Measurements from ENCODE around the gene TFPI. TPM values are rescaled to one million over a fixed set of nuclear protein-coding genes. Genes with fewer than 3 reads are reported as not detected.
"Not testable (repeated sequence)": the region's sequence is repeated elsewhere in the genome, so short reads cannot be mapped to it uniquely, and the experiment has no call there.

Gene TFPI
- total and polyA plus RNA-seq, 3 donors from 2014 or later: 10.5 to 13.5 (median 10.5) TPM

DNA sequence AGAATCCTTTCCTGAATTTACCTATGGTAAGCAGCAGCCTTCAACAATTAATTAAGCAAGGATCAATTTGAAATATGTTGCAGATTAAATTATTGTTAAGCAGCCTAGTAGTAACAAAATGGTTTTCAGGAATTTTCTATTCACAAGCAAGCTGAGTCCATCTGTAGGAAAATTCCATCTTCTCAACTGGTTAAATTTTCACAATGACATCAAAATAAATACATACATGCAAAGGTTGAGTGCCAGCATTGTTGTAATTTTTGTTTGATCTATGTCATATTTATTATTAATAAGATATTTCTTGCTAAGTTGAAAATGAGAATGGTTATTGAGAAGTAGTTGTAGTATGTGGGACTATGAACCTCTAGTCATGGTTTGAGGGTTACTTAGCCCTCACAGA is 15.3 kb upstream of the TFPI start:
- intact Hi-C loops (cut with DNase I; ENCODE audit: low total_unique reads): no loop called here

DNA sequence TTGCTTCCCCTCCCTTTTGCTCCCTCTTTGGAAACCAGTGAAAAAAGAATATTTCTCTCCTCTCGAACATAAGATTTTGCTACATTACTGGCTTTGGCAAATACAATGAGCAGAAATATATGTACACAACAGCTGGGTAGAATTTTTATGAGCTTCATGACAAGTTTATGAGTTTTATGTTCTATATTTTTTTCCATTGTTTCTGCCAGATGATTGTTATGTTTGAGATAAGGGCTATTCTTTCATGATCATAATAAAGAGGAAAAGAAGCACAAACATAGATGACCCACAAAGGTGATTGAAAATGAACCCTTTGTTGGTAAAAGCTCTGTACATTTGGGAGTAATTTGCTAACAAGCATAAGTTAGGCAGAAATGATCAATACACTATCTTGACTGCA is 14.8 kb upstream of the TFPI start:
- no peak overlapping the region for H3K27ac ChIP-seq
- no peaks in the 10 kb centered on the region for H3K4me1 ChIP-seq
- no peaks in the 10 kb centered on the region for H3K9me3 ChIP-seq
- H3K36me3 ChIP-seq (ENCODE audit: low read depth, missing control alignments): no peaks in the 10 kb centered on the region
- 78 to 85% methylated on average over 1 of the region's 1 CpG for WGBS, 2 donors
- DNase-seq: no peak
- H3K27me3 ChIP-seq: no peaks in the 10 kb centered on the region
- no peak for TF ChIP-seq CTCF (IDR thresholded peaks at IDR 0.05)
- TF ChIP-seq POLR2A (IDR thresholded peaks at IDR 0.05): no peak
- H3K4me3 ChIP-seq: no peak overlapping the region
- intact Hi-C loops (cut with DNase I; ENCODE audit: low total_unique reads): no loop called here

More for the DNA sequence above, 15.3 kb upstream of the TFPI start:
- H3K27ac ChIP-seq: no peak overlapping the region
- no peaks in the 10 kb centered on the region for H3K36me3 ChIP-seq (ENCODE audit: low read depth, missing control alignments)
- H3K27me3 ChIP-seq: no peaks in the 10 kb centered on the region
- no peak overlapping the region for H3K4me3 ChIP-seq
- no peak for DNase-seq
- TF ChIP-seq CTCF (IDR thresholded peaks at IDR 0.05): no peak
- TF ChIP-seq POLR2A (IDR thresholded peaks at IDR 0.05): no peak
- no peaks in the 10 kb centered on the region for H3K4me1 ChIP-seq
- no peaks in the 10 kb centered on the region for H3K9me3 ChIP-seq

GRCh38 chr2:187567126-187567525 is 12.9 kb upstream of the TFPI start:
- TF ChIP-seq CTCF (IDR thresholded peaks at IDR 0.05) (no peak), POLR2A (IDR thresholded peaks at IDR 0.05) (no peak)
- Histone ChIP-seq H3K27me3 (no peaks in the 10 kb centered on the region), H3K27ac (no peak overlapping the region), H3K9me3 (no peaks in the 10 kb centered on the region), H3K36me3 (ENCODE audit: low read depth, missing control alignments) (no peaks in the 10 kb centered on the region), H3K4me1 (no peaks in the 10 kb centered on the region), H3K4me3 (no peak overlapping the region)
- WGBS, 2 donors: 90 to 96% methylated on average over 1 of the region's 1 CpG
- intact Hi-C loops (cut with DNase I; ENCODE audit: low total_unique reads): no loop called here
- no peak for DNase-seq

DNA sequence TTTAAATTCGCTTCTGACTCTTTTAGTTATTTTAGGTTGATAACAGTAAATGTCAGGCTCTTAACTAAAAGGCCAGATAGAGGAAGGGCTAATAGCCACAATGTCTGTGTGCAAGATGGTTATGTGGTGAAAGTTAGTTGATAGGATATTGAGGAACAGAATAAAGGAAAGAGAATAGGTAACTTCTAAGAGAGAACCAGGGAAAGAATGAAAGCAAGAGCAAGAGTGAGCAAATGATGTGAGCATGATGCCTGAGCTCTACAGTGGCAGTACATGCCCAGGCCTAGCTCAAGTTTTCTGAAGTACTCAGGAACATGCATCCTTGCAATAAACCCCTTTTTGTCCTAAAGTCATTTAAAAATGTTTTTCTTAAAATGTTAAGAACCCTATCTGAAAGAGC is 12.5 kb upstream of the TFPI start:
- DNase-seq: no peak
- 62 to 71% methylated on average over 1 of the region's 1 CpG for WGBS, 2 donors
- no peaks in the 10 kb centered on the region for H3K27me3 ChIP-seq
- H3K9me3 ChIP-seq: no peaks in the 10 kb centered on the region
- H3K36me3 ChIP-seq (ENCODE audit: low read depth, missing control alignments): no peaks in the 10 kb centered on the region
- intact Hi-C loops (cut with DNase I; ENCODE audit: low total_unique reads): no loop called here
- TF ChIP-seq CTCF (IDR thresholded peaks at IDR 0.05) (no peak), POLR2A (IDR thresholded peaks at IDR 0.05) (no peak)
- H3K4me3 ChIP-seq: no peak overlapping the region
- no peaks in the 10 kb centered on the region for H3K4me1 ChIP-seq
- no peak overlapping the region for H3K27ac ChIP-seq

- H3K9me3 ChIP-seq: no peaks in the 10 kb centered on the region
- no peak for TF ChIP-seq POLR2A (IDR thresholded peaks at IDR 0.05)
- TF ChIP-seq CTCF (IDR thresholded peaks at IDR 0.05): no peak
- no peak overlapping the region for H3K4me3 ChIP-seq
- H3K27ac ChIP-seq: no peak overlapping the region
- no peaks in the 10 kb centered on the region for H3K36me3 ChIP-seq (ENCODE audit: low read depth, missing control alignments)
- intact Hi-C loops (cut with DNase I; ENCODE audit: low total_unique reads): no loop called here
- no peaks in the 10 kb centered on the region for H3K4me1 ChIP-seq
- DNase-seq: no peak
- no peaks in the 10 kb centered on the region for H3K27me3 ChIP-seq
Observed at GRCh38 chr2:187566266-187566665, 12.0 kb upstream of the TFPI start.

DNA sequence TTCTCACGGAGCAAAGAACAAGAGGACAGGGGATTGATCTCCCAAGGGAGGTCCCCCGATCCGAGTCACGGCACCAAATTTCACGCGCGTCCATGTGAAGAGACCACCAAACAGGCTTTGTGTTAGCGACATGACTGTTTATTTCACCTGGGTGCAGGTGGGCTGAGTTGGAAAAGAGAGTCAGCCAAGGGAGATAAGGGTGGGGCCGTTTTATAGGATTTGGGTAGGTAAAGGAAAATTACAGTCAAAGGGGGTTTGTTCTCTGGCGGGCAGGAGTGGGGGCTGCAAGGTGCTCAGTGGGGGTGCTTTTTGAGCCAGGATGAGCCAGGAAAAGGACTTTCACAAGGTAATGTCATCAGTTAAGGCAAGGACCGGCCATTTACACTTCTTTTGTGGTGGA is 11.4 kb upstream of the TFPI start:
- WGBS, 2 donors: 92 to 96% methylated on average over 10 to 11 of the region's 11 CpGs
- H3K4me1 ChIP-seq; H3K36me3 ChIP-seq (ENCODE audit: low read depth, missing control alignments); intact Hi-C loops (cut with DNase I; ENCODE audit: low total_unique reads); H3K4me3 ChIP-seq; DNase-seq; H3K27me3 ChIP-seq; H3K9me3 ChIP-seq; H3K27ac ChIP-seq: not testable (repeated sequence)

DNA sequence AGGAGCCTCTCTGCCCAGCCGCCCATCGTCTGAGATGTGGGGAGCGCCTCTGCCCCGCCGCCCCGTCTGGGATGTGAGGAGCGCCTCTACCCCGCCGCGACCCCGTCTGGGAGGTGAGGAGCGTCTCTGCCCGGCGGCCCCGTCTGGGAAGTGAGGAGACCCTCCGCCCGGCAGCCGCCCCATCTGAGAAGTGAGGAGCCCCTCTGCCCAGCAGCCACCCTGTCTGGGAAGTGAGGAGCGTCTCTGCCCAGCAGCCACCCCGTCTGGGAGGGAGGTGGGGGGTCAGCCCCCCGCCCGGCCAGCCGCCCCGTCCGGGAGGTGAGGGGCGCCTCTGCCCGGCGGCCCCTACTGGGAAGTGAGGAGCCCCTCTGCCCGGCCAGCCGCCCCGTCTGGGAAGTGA is 2.3 kb upstream of the TFPI start:
- intact Hi-C loops (cut with DNase I; ENCODE audit: low total_unique reads); H3K36me3 ChIP-seq (ENCODE audit: low read depth, missing control alignments); H3K27ac ChIP-seq; H3K4me3 ChIP-seq; DNase-seq; H3K27me3 ChIP-seq; H3K4me1 ChIP-seq; H3K9me3 ChIP-seq: not testable (repeated sequence)
- WGBS, 2 donors: 65% methylated on average over 30 of the region's 31 CpGs; no CpG with 5 or more reads in 1 of the 2 donors
